Panc1 (cell line): ENCODE measurements around the gene COA7. TPM values are rescaled to one million over a fixed set of nuclear protein-coding genes. Genes with fewer than 3 reads are reported as not detected.
"Not testable (repeated sequence)": the region's sequence is repeated elsewhere in the genome, so short reads cannot be mapped to it uniquely, and the experiment has no call there.

ENCODE experiments used
- ATAC-seq: fragments of 200-7000 bp; cut with Tn5 transposase; 2 replicates; pipeline ENCODE4 v1.9.1; 2020; ENCODE audit warnings: mild to moderate bottlenecking, moderate library complexity
- BruUV-seq: library from RNA; stranded (reverse); fragments of 400-500 nt; replicated peaks from 2 replicates; lab custom pipeline; 2021; lab: Mats Ljungman, UMichigan
- CTCF ChIA-PET: fragments of 300-600 bp; sonication (Branson Sonifier 250); formaldehyde crosslinking; loops from one replicate; lab custom pipeline; 2022; ENCODE audit warnings: antibody characterized with exemption; lab: Charles Lee
- POLR2A ChIA-PET: fragments of 300-600 bp; sonication (Branson Sonifier 250); formaldehyde crosslinking; loops from one replicate; lab custom pipeline; 2022; ENCODE audit warnings: antibody characterized with exemption; lab: Charles Lee
- DNase-seq: peaks from one replicate; pipeline ENCODE4 v3.0.0-alpha.2; 2010; ENCODE audit warnings: low read depth, low spot score
- H3K27ac ChIP-seq: 2 replicates; pipeline ENCODE4 v1.5.1; 2011; ENCODE audit warnings: mild to moderate bottlenecking, low read length, inconsistent platforms
- H3K27me3 ChIP-seq: fragments of 200-500 bp; sonication (Bioruptor generic); 2 replicates; pipeline ENCODE4 v1.6.0; 2014; ENCODE audit warnings: low read length, inconsistent platforms; ENCODE audit not compliant: control insufficient read depth, insufficient read depth
- H3K36me3 ChIP-seq: fragments of 200-500 bp; sonication (Bioruptor generic); 2 replicates; pipeline ENCODE4 v1.5.1; 2014; ENCODE audit warnings: inconsistent platforms, mild to moderate bottlenecking, low read length, moderate library complexity; ENCODE audit not compliant: control insufficient read depth, insufficient read depth
- H3K4me1 ChIP-seq: 2 replicates; pipeline ENCODE4 v1.5.1; 2011; ENCODE audit warnings: inconsistent platforms, mild to moderate bottlenecking, low read length, moderate library complexity; ENCODE audit not compliant: control insufficient read depth, insufficient read depth
- H3K4me3 ChIP-seq, 2 experiments: 2 replicates each; pipeline ENCODE4 v1.5.1; 2011 to 2012; ENCODE audit warnings: low read depth in 2 of 2, low read length in 2 of 2, mild to moderate bottlenecking in 2 of 2, inconsistent platforms in 1 of 2, moderate library complexity in 1 of 2
- H3K9me3 ChIP-seq: fragments of 200-500 bp; sonication (Bioruptor generic); 2 replicates; pipeline ENCODE4 v1.5.1; 2014; ENCODE audit warnings: low read depth, mild to moderate bottlenecking, inconsistent platforms, low read length, moderate library complexity; ENCODE audit not compliant: control insufficient read depth, insufficient read depth
- POLR2AphosphoS5 ChIP-seq: IDR thresholded peaks from 2 replicates; pipeline ENCODE4 v1.6.1; 2012; ENCODE audit warnings: mild to moderate bottlenecking, low read depth, low read length, moderate library complexity
- SIN3A ChIP-seq: IDR thresholded peaks from 2 replicates; pipeline ENCODE4 v1.6.1; 2012; ENCODE audit warnings: low read depth, mild to moderate bottlenecking, low read length, moderate library complexity, borderline replicate concordance; ENCODE audit not compliant: insufficient read depth
- TCF7L2 ChIP-seq: IDR thresholded peaks from 2 replicates; pipeline ENCODE4 v1.6.1; 2011; ENCODE audit warnings: mild to moderate bottlenecking, low read depth, low read length, inconsistent platforms
- in situ Hi-C: cut with HindIII; loops from 2 replicates; pipeline ENCODE4 v1.10.0; 2016; ENCODE audit warnings: low sequenced_read_pairs, low pct_unique_long_range_greater_than_20kb
- intact Hi-C: fragments of 100-400 bp; cut with micrococcal nuclease; formaldehyde crosslinking; loops from one replicate; pipeline ENCODE4 v1.10.0; 2022; ENCODE audit not compliant: unreplicated experiment
- total RNA-seq: library from RNA; stranded (reverse); gene quantifications from one replicate; pipeline ENCODE4 v1.2.1, GENCODE V29; 2021; ENCODE audit not compliant: unreplicated experiment
- TF ChIP-seq, protein P1 (sequence below), 2 experiments: IDR thresholded peaks; 2 replicates each; pipeline ENCODE4 v1.6.1; 2011 to 2012; ENCODE audit warnings: low read depth in 2 of 2, control low read depth in 1 of 2, low read length in 1 of 2, mild to moderate bottlenecking in 1 of 2, moderate library complexity in 1 of 2; ENCODE audit not compliant: insufficient read depth in 1 of 2
- TF ChIP-seq, protein P2 (sequence below): fragments of 450-650 bp; IDR thresholded peaks from 2 replicates; pipeline ENCODE4 v1.5.1; 2017; ENCODE audit warnings: mild to moderate bottlenecking

Gene COA7
- total RNA-seq, 1 experiment from 2014 or later: 44.9 TPM

DNA sequence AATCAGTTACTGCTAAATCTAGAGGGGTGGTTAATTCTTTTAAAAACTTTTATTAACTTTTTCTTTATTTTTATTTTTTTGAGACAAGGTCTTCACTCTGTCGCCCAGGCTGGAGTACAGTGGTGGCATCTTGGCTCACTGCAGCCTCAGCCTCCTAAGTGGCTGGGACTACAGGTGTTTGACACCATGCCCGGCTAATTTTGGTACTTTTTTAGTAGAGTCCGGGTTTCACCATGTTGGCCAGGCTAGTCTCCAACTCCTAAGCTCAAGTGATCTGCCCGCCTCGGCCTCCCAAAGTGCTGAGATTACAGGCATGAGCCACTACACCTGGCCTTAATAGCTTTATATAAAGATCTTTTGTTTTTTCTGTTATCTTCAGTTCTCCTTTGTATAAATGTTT lies 40.0 kb upstream of the COA7 start:
- DNase-seq (no peak), ATAC-seq (no peak)
- H3K27me3 ChIP-seq: no peaks in the 10 kb centered on the region
- intact Hi-C loops: no loop called here
- H3K4me3 ChIP-seq: no peak overlapping the region
- no peaks in the 10 kb centered on the region for H3K36me3 ChIP-seq
- in situ Hi-C loops: no loop called here
- TF ChIP-seq, protein P1, sequence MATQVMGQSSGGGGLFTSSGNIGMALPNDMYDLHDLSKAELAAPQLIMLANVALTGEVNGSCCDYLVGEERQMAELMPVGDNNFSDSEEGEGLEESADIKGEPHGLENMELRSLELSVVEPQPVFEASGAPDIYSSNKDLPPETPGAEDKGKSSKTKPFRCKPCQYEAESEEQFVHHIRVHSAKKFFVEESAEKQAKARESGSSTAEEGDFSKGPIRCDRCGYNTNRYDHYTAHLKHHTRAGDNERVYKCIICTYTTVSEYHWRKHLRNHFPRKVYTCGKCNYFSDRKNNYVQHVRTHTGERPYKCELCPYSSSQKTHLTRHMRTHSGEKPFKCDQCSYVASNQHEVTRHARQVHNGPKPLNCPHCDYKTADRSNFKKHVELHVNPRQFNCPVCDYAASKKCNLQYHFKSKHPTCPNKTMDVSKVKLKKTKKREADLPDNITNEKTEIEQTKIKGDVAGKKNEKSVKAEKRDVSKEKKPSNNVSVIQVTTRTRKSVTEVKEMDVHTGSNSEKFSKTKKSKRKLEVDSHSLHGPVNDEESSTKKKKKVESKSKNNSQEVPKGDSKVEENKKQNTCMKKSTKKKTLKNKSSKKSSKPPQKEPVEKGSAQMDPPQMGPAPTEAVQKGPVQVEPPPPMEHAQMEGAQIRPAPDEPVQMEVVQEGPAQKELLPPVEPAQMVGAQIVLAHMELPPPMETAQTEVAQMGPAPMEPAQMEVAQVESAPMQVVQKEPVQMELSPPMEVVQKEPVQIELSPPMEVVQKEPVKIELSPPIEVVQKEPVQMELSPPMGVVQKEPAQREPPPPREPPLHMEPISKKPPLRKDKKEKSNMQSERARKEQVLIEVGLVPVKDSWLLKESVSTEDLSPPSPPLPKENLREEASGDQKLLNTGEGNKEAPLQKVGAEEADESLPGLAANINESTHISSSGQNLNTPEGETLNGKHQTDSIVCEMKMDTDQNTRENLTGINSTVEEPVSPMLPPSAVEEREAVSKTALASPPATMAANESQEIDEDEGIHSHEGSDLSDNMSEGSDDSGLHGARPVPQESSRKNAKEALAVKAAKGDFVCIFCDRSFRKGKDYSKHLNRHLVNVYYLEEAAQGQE (IDR thresholded peaks at IDR 0.05; ENCODE audit: insufficient read depth in 1 of 2, low read depth in 2 of 2, low read length in 1 of 2): no peak
- TF ChIP-seq SIN3A (no peak), POLR2AphosphoS5 (no peak), TCF7L2 (no peak)
- TF ChIP-seq, protein P2, sequence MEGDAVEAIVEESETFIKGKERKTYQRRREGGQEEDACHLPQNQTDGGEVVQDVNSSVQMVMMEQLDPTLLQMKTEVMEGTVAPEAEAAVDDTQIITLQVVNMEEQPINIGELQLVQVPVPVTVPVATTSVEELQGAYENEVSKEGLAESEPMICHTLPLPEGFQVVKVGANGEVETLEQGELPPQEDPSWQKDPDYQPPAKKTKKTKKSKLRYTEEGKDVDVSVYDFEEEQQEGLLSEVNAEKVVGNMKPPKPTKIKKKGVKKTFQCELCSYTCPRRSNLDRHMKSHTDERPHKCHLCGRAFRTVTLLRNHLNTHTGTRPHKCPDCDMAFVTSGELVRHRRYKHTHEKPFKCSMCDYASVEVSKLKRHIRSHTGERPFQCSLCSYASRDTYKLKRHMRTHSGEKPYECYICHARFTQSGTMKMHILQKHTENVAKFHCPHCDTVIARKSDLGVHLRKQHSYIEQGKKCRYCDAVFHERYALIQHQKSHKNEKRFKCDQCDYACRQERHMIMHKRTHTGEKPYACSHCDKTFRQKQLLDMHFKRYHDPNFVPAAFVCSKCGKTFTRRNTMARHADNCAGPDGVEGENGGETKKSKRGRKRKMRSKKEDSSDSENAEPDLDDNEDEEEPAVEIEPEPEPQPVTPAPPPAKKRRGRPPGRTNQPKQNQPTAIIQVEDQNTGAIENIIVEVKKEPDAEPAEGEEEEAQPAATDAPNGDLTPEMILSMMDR: no peak
- no peaks in the 10 kb centered on the region for H3K9me3 ChIP-seq
- H3K27ac ChIP-seq: no peak overlapping the region
- CTCF ChIA-PET: interaction anchor here (0.6 kb wide), 1 partner anchor 147 kb away, joined by 4 read pairs; no protein-coding TSS in a partner anchor
- H3K4me1 ChIP-seq: peaks cover 3% of the 10 kb centered on the region; the same call in 1 of the 2 replicates
- POLR2A ChIA-PET: interaction anchor here (0.6 kb wide), 1 partner anchor 35 kb away, joined by 3 read pairs; no protein-coding TSS in a partner anchor
- BruUV-seq: no TSS peak

DNA sequence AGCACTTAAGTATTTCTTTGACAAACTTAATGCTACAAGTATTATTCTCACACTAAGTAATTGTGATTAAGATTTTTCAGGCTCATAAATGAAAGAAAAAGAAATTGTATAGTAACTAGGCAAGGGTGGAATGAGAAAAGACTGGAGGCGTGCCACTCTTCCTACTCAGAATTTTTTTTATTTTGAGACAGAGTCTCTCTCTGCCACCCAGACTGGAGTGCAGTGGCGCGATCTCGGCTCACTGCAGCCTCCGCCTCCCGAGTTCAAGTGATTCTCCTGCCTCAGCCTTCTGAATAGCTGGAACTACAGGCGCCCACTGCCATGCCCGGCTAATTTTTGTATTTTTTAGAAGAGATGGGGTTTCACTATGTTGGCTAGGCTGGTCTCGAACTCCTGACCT lies 37.2 kb upstream of the COA7 start:
- BruUV-seq, intact Hi-C loops, DNase-seq, H3K27ac ChIP-seq, H3K4me1 ChIP-seq, POLR2A ChIA-PET, ATAC-seq, H3K9me3 ChIP-seq, CTCF ChIA-PET, H3K4me3 ChIP-seq, in situ Hi-C loops, H3K36me3 ChIP-seq, H3K27me3 ChIP-seq: not testable (repeated sequence)

DNA sequence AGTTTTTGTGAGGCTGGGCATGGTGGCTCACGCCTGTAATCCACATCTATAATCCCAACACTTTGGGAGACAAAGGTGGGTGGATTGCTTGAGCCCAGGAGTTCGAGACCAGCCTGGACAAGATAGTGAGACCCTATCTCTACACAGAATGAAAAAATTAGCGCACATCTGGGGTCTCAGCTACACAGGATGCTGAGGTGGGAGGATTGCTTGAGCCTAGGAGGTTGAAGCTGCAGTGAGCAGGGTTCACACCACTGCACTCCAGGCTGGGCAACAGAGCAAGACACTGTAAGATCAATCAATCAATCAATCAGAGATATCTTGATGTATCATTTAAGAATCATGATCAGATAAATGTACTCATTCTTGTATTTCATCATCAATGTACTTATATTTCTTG lies 35.2 kb upstream of the COA7 start:
- Histone ChIP-seq H3K4me3 (no peak overlapping the region), H3K4me1 (no peaks in the 10 kb centered on the region; the same call in 1 of the 2 replicates), H3K27ac (no peak overlapping the region), H3K27me3 (no peaks in the 10 kb centered on the region), H3K9me3 (no peaks in the 10 kb centered on the region), H3K36me3 (no peaks in the 10 kb centered on the region)
- TF ChIP-seq SIN3A (no peak), TCF7L2 (no peak), POLR2AphosphoS5 (no peak)
- TF ChIP-seq, protein P1 (IDR thresholded peaks at IDR 0.05; ENCODE audit: insufficient read depth in 1 of 2, low read depth in 2 of 2, low read length in 1 of 2): no peak
- TF ChIP-seq, protein P2: no peak
- no peak for DNase-seq
- ChIA-PET POLR2A (no interaction called here), CTCF (no interaction called here)
- ATAC-seq: no peak
- intact Hi-C loops (no loop called here), in situ Hi-C loops (no loop called here)
- no TSS peak for BruUV-seq
